Measurements from ENCODE around the gene LDLRAD4. TPM values are rescaled to one million over a fixed set of nuclear protein-coding genes. Genes with fewer than 3 reads are reported as not detected.

LDLRAD4 gene
- total and polyA plus RNA-seq, 2 experiments from 2014 or later, result 0.73 to 1.9 TPM

GRCh38 chr18:13527730-13528129 lies 309.2 kb downstream of the LDLRAD4 start:
- no peak overlapping the region for H3K27ac Mint-ChIP-seq
- H3K4me2 ChIP-seq, result no peak overlapping the region
- DNase-seq (ENCODE audit: low spot score), result no peak
- TF ChIP-seq ZNF331 (CRISPR knock-in tag; IDR thresholded peaks at IDR 0.05; ENCODE audit: low read depth) (no peak), ZNF462 (CRISPR knock-in tag; IDR thresholded peaks at IDR 0.05) (no peak), EZH2 (IDR thresholded peaks at IDR 0.05; ENCODE audit: low read depth, unreplicated experiment) (no peak), JUNB (IDR thresholded peaks at IDR 0.05; ENCODE audit: unreplicated experiment) (no peak), STAT1 (IDR thresholded peaks at IDR 0.05; ENCODE audit: unreplicated experiment) (no peak), ZNF114 (CRISPR knock-in tag; IDR thresholded peaks at IDR 0.05) (no peak), NANOG (IDR thresholded peaks at IDR 0.05; ENCODE audit: borderline replicate concordance) (no peak), REST (IDR thresholded peaks at IDR 0.05; ENCODE audit: unreplicated experiment) (no peak), POLR2AphosphoS5 (IDR thresholded peaks at IDR 0.05; ENCODE audit: low read depth) (no peak), CTCF (conservative IDR thresholded peaks at IDR 0.05; ENCODE audit: low read depth in 2 of 2) (no peak), CREB1 (CRISPR knock-in tag; IDR thresholded peaks at IDR 0.05; ENCODE audit: low read depth) (no peak), ETS1 (IDR thresholded peaks at IDR 0.05) (no peak), EZH2phosphoT487 (IDR thresholded peaks at IDR 0.05; ENCODE audit: unreplicated experiment) (no peak)
- no peaks in the 10 kb centered on the region for H3K4me1 ChIP-seq (ENCODE audit: insufficient read depth)
- no peaks in the 10 kb centered on the region for H3K9me2 ChIP-seq (ENCODE audit: insufficient read depth)
- no peaks in the 10 kb centered on the region for H3K27me3 ChIP-seq (ENCODE audit: insufficient read depth)
- H3K27ac ChIP-seq (ENCODE audit: low read depth), result no peak overlapping the region
- no peak overlapping the region for H2AFZ ChIP-seq
- H4K20me1 ChIP-seq (replicated peaks; ENCODE audit: insufficient read depth), result no peaks in the 10 kb centered on the region
- no peak for ATAC-seq
- no peaks in the 10 kb centered on the region for H3K9me3 Mint-ChIP-seq
- H3K4me3 Mint-ChIP-seq, result no peak overlapping the region
- no peaks in the 10 kb centered on the region for H3K36me3 Mint-ChIP-seq (ENCODE audit: low read depth)
- no peaks in the 10 kb centered on the region for H3K4me1 Mint-ChIP-seq
- peaks cover 4% of the 10 kb centered on the region for H3K27me3 Mint-ChIP-seq (ENCODE audit: insufficient read depth, low read depth, poor library complexity)
- no peaks in the 10 kb centered on the region for H3K79me2 ChIP-seq (replicated peaks; ENCODE audit: insufficient read depth)
- no peak overlapping the region for H3K4me3 ChIP-seq
- no peaks in the 10 kb centered on the region for H3K36me3 ChIP-seq (ENCODE audit: insufficient read depth)
- H3F3A ChIP-seq (replicated peaks; ENCODE audit: low read depth), result no peaks in the 10 kb centered on the region

All from GM23338 (cell line).